H1 (cell line): ENCODE measurements around the gene FGF14. TPM values are rescaled to one million over a fixed set of nuclear protein-coding genes. Genes with fewer than 3 reads are reported as not detected.

Source experiments
- CTCF ChIA-PET: fragments of 300-600 bp; sonication (Branson Sonifier 250); formaldehyde crosslinking; loops from one replicate; lab custom pipeline; 2021; ENCODE audit not compliant: partially characterized antibody; lab: Charles Lee
- POLR2A ChIA-PET: fragments of 300-600 bp; sonication (Branson Sonifier 250); formaldehyde crosslinking; loops from one replicate; lab custom pipeline; 2021; ENCODE audit warnings: inconsistent platforms; ENCODE audit not compliant: partially characterized antibody; lab: Charles Lee
- DNase-seq, 2 experiments: peaks; one replicate each; pipeline versions ENCODE4 v3.0.0 to v3.0.0-alpha.2; 2010 to 2022; ENCODE audit warnings: low spot score in 2 of 2, low read depth in 1 of 2, mixed read lengths in 1 of 2
- FAIRE-seq: peaks from 2 replicates; lab custom pipeline; 2011; peaks lifted over from hg19 to GRCh38; lab: Jason Lieb, UNC
- H2AFZ ChIP-seq: 2 replicates; pipeline ENCODE4 v1.8.1; 2012; ENCODE audit warnings: low read length, inconsistent platforms
- H2AK5ac ChIP-seq: 2 replicates; pipeline ENCODE4 v1.6.1; 2013; ENCODE audit warnings: low read depth, low read length
- H2BK120ac ChIP-seq: replicated peaks from 2 replicates; pipeline ENCODE3; 2013; ENCODE audit warnings: low read depth, low read length, inconsistent platforms
- H2BK12ac ChIP-seq: 2 replicates; pipeline ENCODE4 v1.6.1; 2013; ENCODE audit warnings: low read depth, low read length
- H2BK15ac ChIP-seq: 2 replicates; pipeline ENCODE4 v1.6.1; 2013; ENCODE audit warnings: low read length
- H2BK20ac ChIP-seq: 2 replicates; pipeline ENCODE4 v1.6.1; 2013; ENCODE audit warnings: low read length
- H2BK5ac ChIP-seq: 2 replicates; pipeline ENCODE4 v1.6.1; 2013; ENCODE audit warnings: low read depth, low read length
- H3K14ac ChIP-seq: 2 replicates; pipeline ENCODE4 v1.6.1; 2013; ENCODE audit warnings: inconsistent platforms; ENCODE audit not compliant: insufficient read length
- H3K18ac ChIP-seq: 2 replicates; pipeline ENCODE4 v1.6.1; 2013; ENCODE audit warnings: low read length; ENCODE audit errors: extremely low read depth
- H3K23ac ChIP-seq: 2 replicates; pipeline ENCODE4 v1.6.1; 2013; ENCODE audit warnings: inconsistent platforms; ENCODE audit not compliant: insufficient read length
- H3K23me2 ChIP-seq: 2 replicates; pipeline ENCODE4 v1.6.1; 2013; ENCODE audit warnings: low read depth, low read length
- H3K27ac ChIP-seq: 2 replicates; pipeline ENCODE4 v1.6.1; 2011; ENCODE audit warnings: low read depth, low read length, inconsistent platforms
- H3K27me3 ChIP-seq, 4 experiments: replicated peaks in 1 of 4; 1 replicate in 1 of 4; 2 replicates in 3 of 4; pipeline versions ENCODE4 v1.6.1 to v1.8.1; 2011 to 2013; ENCODE audit warnings: low read length in 3 of 4, mild to moderate bottlenecking in 3 of 4, inconsistent platforms in 2 of 4, mixed read lengths in 2 of 4, moderate library complexity in 1 of 4; ENCODE audit not compliant: control insufficient read depth in 3 of 4, insufficient read depth in 3 of 4; ENCODE audit errors: extremely low read depth in 1 of 4
- H3K36me3 ChIP-seq, 4 experiments: 2 replicates each; pipeline versions ENCODE4 v1.6.1 to v1.8.1; 2011 to 2013; ENCODE audit warnings: mild to moderate bottlenecking in 4 of 4, low read length in 3 of 4, moderate library complexity in 2 of 4, control low read depth in 1 of 4, inconsistent platforms in 1 of 4; ENCODE audit not compliant: insufficient read depth in 4 of 4, control insufficient read depth in 2 of 4
- H3K4ac ChIP-seq: replicated peaks from 2 replicates; pipeline ENCODE3; 2013; ENCODE audit warnings: low read length, low read depth, mixed read lengths, inconsistent platforms; ENCODE audit not compliant: insufficient read length
- H3K4me1 ChIP-seq, 4 experiments: replicated peaks in 1 of 4; 1 replicate in 1 of 4; 2 replicates in 3 of 4; pipeline versions ENCODE4 v1.6.1 to v1.8.1; 2011 to 2013; ENCODE audit warnings: low read length in 3 of 4, inconsistent platforms in 2 of 4, mixed read lengths in 1 of 4; ENCODE audit not compliant: insufficient read depth in 4 of 4, control insufficient read depth in 3 of 4
- H3K4me2 ChIP-seq, 2 experiments: 2 replicates each; pipeline versions ENCODE4 v1.6.1 to v1.8.1; 2011 to 2013; ENCODE audit warnings: low read depth in 2 of 2, low read length in 2 of 2, control low read depth in 1 of 2, inconsistent platforms in 1 of 2, mild to moderate bottlenecking in 1 of 2; ENCODE audit not compliant: insufficient read depth in 1 of 2
- H3K4me3 ChIP-seq, 4 experiments: fragments of 200-600, 300-600 bp in 1 of 4; sonication (generic), shearing (Covaris generic), sonication (Bioruptor Twin) in 1 of 4; 2 replicates each; pipeline versions ENCODE4 v1.5.1 to v1.8.1; 2011 to 2016; ENCODE audit warnings: low read length in 4 of 4, low read depth in 3 of 4, control low read depth in 2 of 4, inconsistent platforms in 2 of 4, mild to moderate bottlenecking in 2 of 4, mixed read lengths in 1 of 4, moderate library complexity in 1 of 4; ENCODE audit not compliant: insufficient read depth in 2 of 4; ENCODE audit errors: extremely low read depth in 1 of 4
- H3K56ac ChIP-seq: replicated peaks from 2 replicates; pipeline ENCODE3; 2013; ENCODE audit warnings: low read depth, mild to moderate bottlenecking, mixed read lengths, low read length, inconsistent platforms; ENCODE audit not compliant: insufficient read length
- H3K79me1 ChIP-seq: 2 replicates; pipeline ENCODE4 v1.6.1; 2013; ENCODE audit warnings: low read depth, low read length, control low read depth
- H3K79me2 ChIP-seq, 2 experiments: 2 replicates each; pipeline versions ENCODE4 v1.6.1 to v1.8.1; 2012 to 2013; ENCODE audit warnings: low read length in 2 of 2, mild to moderate bottlenecking in 2 of 2, inconsistent platforms in 1 of 2; ENCODE audit not compliant: insufficient read depth in 2 of 2, control insufficient read depth in 1 of 2
- H3K9ac ChIP-seq, 4 experiments: replicated peaks in 1 of 4; 1 replicate in 1 of 4; 2 replicates in 3 of 4; pipeline versions ENCODE4 v1.6.1 to v1.8.1; 2011 to 2013; ENCODE audit warnings: low read depth in 3 of 4, low read length in 3 of 4, control low read depth in 2 of 4, mild to moderate bottlenecking in 2 of 4, moderate library complexity in 2 of 4, inconsistent platforms in 1 of 4; ENCODE audit errors: extremely low read depth in 1 of 4
- H3K9me3 ChIP-seq, 2 experiments: 2 replicates each; pipeline versions ENCODE4 v1.6.1 to v1.8.1; 2012 to 2013; ENCODE audit warnings: mild to moderate bottlenecking in 2 of 2, moderate library complexity in 2 of 2, control low read depth in 1 of 2, inconsistent platforms in 1 of 2, low read depth in 1 of 2, low read length in 1 of 2, mixed read lengths in 1 of 2; ENCODE audit not compliant: insufficient read depth in 2 of 2
- H4K20me1 ChIP-seq, 2 experiments: replicated peaks in 1 of 2; 2 replicates each; pipeline versions ENCODE3 to v1.8.1; 2011 to 2013; ENCODE audit warnings: inconsistent platforms in 2 of 2, low read length in 2 of 2, mild to moderate bottlenecking in 1 of 2; ENCODE audit not compliant: insufficient read depth in 2 of 2, control insufficient read depth in 1 of 2
- H4K5ac ChIP-seq: 2 replicates; pipeline ENCODE4 v1.6.1; 2013; ENCODE audit warnings: low read length, low read depth, mixed read lengths, inconsistent platforms; ENCODE audit not compliant: insufficient read length
- H4K8ac ChIP-seq: 2 replicates; pipeline ENCODE4 v1.8.0; 2013; ENCODE audit warnings: mild to moderate bottlenecking, moderate library complexity, low read length, inconsistent platforms; ENCODE audit not compliant: insufficient read depth; ENCODE audit errors: extremely low read depth
- H4K91ac ChIP-seq: replicated peaks from 2 replicates; pipeline ENCODE3; 2013; ENCODE audit warnings: low read length, mixed read lengths, inconsistent platforms; ENCODE audit not compliant: insufficient read length
- BCL11A ChIP-seq, 2 experiments: IDR thresholded peaks; one replicate each; pipeline ENCODE4 v1.6.1; 2011; ENCODE audit warnings: low read depth in 2 of 2, low read length in 2 of 2, mild to moderate bottlenecking in 2 of 2
- CHD1 ChIP-seq: IDR thresholded peaks from 2 replicates; pipeline ENCODE4 v1.6.1; 2012; ENCODE audit warnings: low read depth, low read length, improper control_type of control experiment
- CHD2 ChIP-seq: IDR thresholded peaks from 2 replicates; pipeline ENCODE4 v1.6.1; 2012; ENCODE audit warnings: low read length, improper control_type of control experiment
- CTBP2 ChIP-seq: IDR thresholded peaks from 2 replicates; pipeline ENCODE4 v1.7.0; 2011; ENCODE audit warnings: borderline replicate concordance, mild to moderate bottlenecking, moderate library complexity, mixed read lengths, low read length; ENCODE audit not compliant: insufficient read depth, insufficient read length
- EGR1 ChIP-seq: IDR thresholded peaks from 2 replicates; pipeline ENCODE4 v1.6.1; 2011; ENCODE audit warnings: low read depth, low read length, borderline replicate concordance
- EP300 ChIP-seq, 2 experiments: IDR thresholded peaks; 1 replicate in 1 of 2; 2 replicates in 1 of 2; pipeline ENCODE4 v1.6.1; 2011 to 2012; ENCODE audit warnings: low read depth in 2 of 2, low read length in 2 of 2, mild to moderate bottlenecking in 2 of 2, borderline replicate concordance in 1 of 2, inconsistent platforms in 1 of 2, moderate library complexity in 1 of 2
- JUND ChIP-seq: IDR thresholded peaks from 2 replicates; pipeline ENCODE4 v1.6.1; 2011; ENCODE audit warnings: mild to moderate bottlenecking, improper control_type of control experiment, low read length
- KDM1A ChIP-seq: fragments of 200-600, 300-600 bp; sonication (generic); IDR thresholded peaks from 2 replicates; pipeline ENCODE4 v1.7.1; 2016; ENCODE audit warnings: mild to moderate bottlenecking, low read length, borderline replicate concordance
- KDM4A ChIP-seq: IDR thresholded peaks from one replicate; pipeline ENCODE4 v1.7.1; 2012; ENCODE audit warnings: low read depth, mild to moderate bottlenecking, moderate library complexity, low read length, inconsistent platforms; ENCODE audit not compliant: severe bottlenecking
- POLR2AphosphoS5 ChIP-seq: IDR thresholded peaks from 2 replicates; pipeline ENCODE4 v1.6.1; 2011; ENCODE audit warnings: low read depth, low read length
- POU5F1 ChIP-seq: IDR thresholded peaks from 2 replicates; pipeline ENCODE4 v1.6.1; 2011; ENCODE audit warnings: low read depth, mild to moderate bottlenecking, low read length, moderate library complexity
- SAP30 ChIP-seq: fragments of 300-600 bp; sonication (generic); IDR thresholded peaks from 2 replicates; pipeline ENCODE4 v1.7.1; 2012; ENCODE audit warnings: low read length, moderate library complexity, mild to moderate bottlenecking, inconsistent platforms; ENCODE audit not compliant: insufficient read depth, insufficient replicate concordance
- USF2 ChIP-seq: IDR thresholded peaks from 2 replicates; pipeline ENCODE4 v1.6.1; 2011; ENCODE audit warnings: low read length, improper control_type of control experiment
- WGBS, 2 experiments: shearing (Covaris generic) in 1 of 2; methylation state at CpG; one replicate each; pipeline versions ENCODE4 v1.1.6 to v1.1.7; 2013 to 2015; ENCODE audit warnings: low lambda C conversion rate in 2 of 2, mixed read lengths in 2 of 2, inconsistent platforms in 1 of 2, low coverage in 1 of 2, missing lambda C conversion rate in 1 of 2; ENCODE audit not compliant: insufficient replicate concordance in 2 of 2, insufficient coverage in 1 of 2, insufficient read length in 1 of 2; ENCODE audit errors: extremely low coverage in 1 of 2, missing lambda C conversion rate in 1 of 2; 5-methylcytosine and 5-hydroxymethylcytosine counted together
- polyA plus RNA-seq, 7 experiments: library from polyadenylated mRNA; depleted of rRNA in 3 of 7; stranded (reverse) in 5 of 7; unstranded in 2 of 7; fragments of >200 nt in 5 of 7; fragments of 200-250 nt in 2 of 7; gene quantifications; 1 replicate in 5 of 7; 2 replicates in 1 of 7; 4 replicates in 1 of 7; pipeline versions ENCODE4 v1.2.1 to v1.2.3, GENCODE V29; 2011 to 2013; ENCODE audit warnings: missing spikeins in 2 of 7, mixed read lengths in 2 of 7
- total RNA-seq: library from RNA; stranded (reverse); fragmentation: NEBNext Ultra II Directional; extraction: Animal tissue kit (Norgen Biotek cat#: 25700); gene quantifications from 2 replicates; pipeline ENCODE4 v1.2.1, GENCODE V29; 2021

Gene FGF14
- total and polyA plus RNA-seq, 2 of the 8 experiments (the other 6 are each of a cell fraction or from before 2014, with no cell fraction given) = 0.05 to 0.58 TPM

- no peak overlapping the region for H4K5ac ChIP-seq
- no peak overlapping the region for H2AK5ac ChIP-seq
- H3K23me2 ChIP-seq = no peaks in the 10 kb centered on the region
- no peak overlapping the region for H3K4ac ChIP-seq
- ChIA-PET POLR2A (no interaction called here), CTCF (interaction anchor here (0.6 to 1.3 kb wide), 3 partner anchors 15 to 271 kb away, joined by 3 to 9 read pairs (median 3); no protein-coding TSS in a partner anchor)
- no peak overlapping the region for H3K23ac ChIP-seq
- H3K4me3 ChIP-seq = no peak overlapping the region
- H3K14ac ChIP-seq = no peak overlapping the region
- no peak overlapping the region for H2BK5ac ChIP-seq
- no peak overlapping the region for H2BK15ac ChIP-seq
- no peak overlapping the region for H4K8ac ChIP-seq
- H3K4me2 ChIP-seq = no peak overlapping the region
- no peak overlapping the region for H3K18ac ChIP-seq
- H4K20me1 ChIP-seq = no peaks in the 10 kb centered on the region
- WGBS, 2 experiments = 89% methylated on average over 1 of the region's 1 CpG; no CpG with 5 or more reads in 1 of the 2 experiments
- no peak overlapping the region for H3K9ac ChIP-seq
- H3K56ac ChIP-seq = no peak overlapping the region
- no peak overlapping the region for H3K27ac ChIP-seq
- no peak overlapping the region for H2AFZ ChIP-seq
- H2BK20ac ChIP-seq = no peak overlapping the region
- no peaks in the 10 kb centered on the region for H3K4me1 ChIP-seq
- H4K91ac ChIP-seq = no peak overlapping the region
- H3K79me1 ChIP-seq = no peaks in the 10 kb centered on the region
- H2BK120ac ChIP-seq = no peak overlapping the region
- H3K36me3 ChIP-seq = no peaks in the 10 kb centered on the region
- DNase-seq (no peak), FAIRE-seq (no peak)
- H3K9me3 ChIP-seq = no peaks in the 10 kb centered on the region
- H2BK12ac ChIP-seq = no peak overlapping the region
- H3K79me2 ChIP-seq = no peaks in the 10 kb centered on the region
- H3K27me3 ChIP-seq = no peaks in the 10 kb centered on the region
- no peak for TF ChIP-seq EP300 (IDR thresholded peaks at IDR 0.05; ENCODE audit: borderline replicate concordance in 1 of 2, low read depth in 2 of 2, low read length in 2 of 2)
- TF ChIP-seq BCL11A (IDR thresholded peaks at IDR 0.05; ENCODE audit: low read depth in 2 of 2, low read length in 2 of 2) = no peak
- TF ChIP-seq JUND = no peak
- TF ChIP-seq POU5F1 = no peak
- TF ChIP-seq SAP30 = no peak
- no peak for TF ChIP-seq USF2
- TF ChIP-seq POLR2AphosphoS5 = no peak
- TF ChIP-seq KDM4A = no peak
- TF ChIP-seq KDM1A = no peak
- no peak for TF ChIP-seq EGR1
- no peak for TF ChIP-seq CHD1
- TF ChIP-seq CTBP2 = no peak
- TF ChIP-seq CHD2 = no peak
Observed at GRCh38 chr13:102127153-102127552, 274.7 kb downstream of the FGF14 start.
